Measurements from ENCODE around the gene CATSPERZ.

- TF ChIP-seq POLR2A (IDR thresholded peaks at IDR 0.05; ENCODE audit: low read length) (no peak), GATA1 (IDR thresholded peaks at IDR 0.05; ENCODE audit: low read depth, low read length) (no peak)
These were observed 13.5 kb downstream of the CATSPERZ start for GRCh38 chr11:64313491-64314145.
